ENCODE measurements around the gene NHP2.

- TF ChIP-seq, protein P1, sequence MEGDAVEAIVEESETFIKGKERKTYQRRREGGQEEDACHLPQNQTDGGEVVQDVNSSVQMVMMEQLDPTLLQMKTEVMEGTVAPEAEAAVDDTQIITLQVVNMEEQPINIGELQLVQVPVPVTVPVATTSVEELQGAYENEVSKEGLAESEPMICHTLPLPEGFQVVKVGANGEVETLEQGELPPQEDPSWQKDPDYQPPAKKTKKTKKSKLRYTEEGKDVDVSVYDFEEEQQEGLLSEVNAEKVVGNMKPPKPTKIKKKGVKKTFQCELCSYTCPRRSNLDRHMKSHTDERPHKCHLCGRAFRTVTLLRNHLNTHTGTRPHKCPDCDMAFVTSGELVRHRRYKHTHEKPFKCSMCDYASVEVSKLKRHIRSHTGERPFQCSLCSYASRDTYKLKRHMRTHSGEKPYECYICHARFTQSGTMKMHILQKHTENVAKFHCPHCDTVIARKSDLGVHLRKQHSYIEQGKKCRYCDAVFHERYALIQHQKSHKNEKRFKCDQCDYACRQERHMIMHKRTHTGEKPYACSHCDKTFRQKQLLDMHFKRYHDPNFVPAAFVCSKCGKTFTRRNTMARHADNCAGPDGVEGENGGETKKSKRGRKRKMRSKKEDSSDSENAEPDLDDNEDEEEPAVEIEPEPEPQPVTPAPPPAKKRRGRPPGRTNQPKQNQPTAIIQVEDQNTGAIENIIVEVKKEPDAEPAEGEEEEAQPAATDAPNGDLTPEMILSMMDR (conservative IDR thresholded peaks at IDR 0.05): no peak
- TF ChIP-seq EZH2 (IDR thresholded peaks at IDR 0.05; ENCODE audit: low read depth): no peak
These were observed 917 bp downstream of the NHP2 start for GRCh38 chr5:178152491-178153444.
